ENCODE data around the gene KIF26B.

Gene KIF26B

DNA sequence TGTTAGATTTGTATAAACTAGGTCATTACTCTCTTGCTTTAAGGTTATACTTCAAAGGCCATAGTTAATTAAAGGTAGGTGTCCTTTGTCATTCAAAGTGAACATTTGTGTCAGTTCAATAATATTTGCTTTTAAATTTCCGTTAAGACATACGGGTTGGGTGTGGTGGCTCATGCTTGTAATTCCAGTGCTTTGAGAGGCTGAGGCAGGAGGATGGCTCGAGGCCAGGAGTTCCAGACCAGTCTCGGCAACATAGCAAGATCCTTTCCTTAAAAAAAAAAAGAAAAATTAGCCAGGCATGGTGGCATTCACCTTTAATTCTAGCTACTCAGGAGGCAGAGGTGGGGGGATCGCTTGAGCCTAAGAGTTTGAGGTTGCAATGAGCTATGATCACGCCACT is 80.4 kb downstream of the KIF26B start:
- TF ChIP-seq, protein P1, sequence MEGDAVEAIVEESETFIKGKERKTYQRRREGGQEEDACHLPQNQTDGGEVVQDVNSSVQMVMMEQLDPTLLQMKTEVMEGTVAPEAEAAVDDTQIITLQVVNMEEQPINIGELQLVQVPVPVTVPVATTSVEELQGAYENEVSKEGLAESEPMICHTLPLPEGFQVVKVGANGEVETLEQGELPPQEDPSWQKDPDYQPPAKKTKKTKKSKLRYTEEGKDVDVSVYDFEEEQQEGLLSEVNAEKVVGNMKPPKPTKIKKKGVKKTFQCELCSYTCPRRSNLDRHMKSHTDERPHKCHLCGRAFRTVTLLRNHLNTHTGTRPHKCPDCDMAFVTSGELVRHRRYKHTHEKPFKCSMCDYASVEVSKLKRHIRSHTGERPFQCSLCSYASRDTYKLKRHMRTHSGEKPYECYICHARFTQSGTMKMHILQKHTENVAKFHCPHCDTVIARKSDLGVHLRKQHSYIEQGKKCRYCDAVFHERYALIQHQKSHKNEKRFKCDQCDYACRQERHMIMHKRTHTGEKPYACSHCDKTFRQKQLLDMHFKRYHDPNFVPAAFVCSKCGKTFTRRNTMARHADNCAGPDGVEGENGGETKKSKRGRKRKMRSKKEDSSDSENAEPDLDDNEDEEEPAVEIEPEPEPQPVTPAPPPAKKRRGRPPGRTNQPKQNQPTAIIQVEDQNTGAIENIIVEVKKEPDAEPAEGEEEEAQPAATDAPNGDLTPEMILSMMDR (IDR thresholded peaks at IDR 0.05), result no peak

DNA sequence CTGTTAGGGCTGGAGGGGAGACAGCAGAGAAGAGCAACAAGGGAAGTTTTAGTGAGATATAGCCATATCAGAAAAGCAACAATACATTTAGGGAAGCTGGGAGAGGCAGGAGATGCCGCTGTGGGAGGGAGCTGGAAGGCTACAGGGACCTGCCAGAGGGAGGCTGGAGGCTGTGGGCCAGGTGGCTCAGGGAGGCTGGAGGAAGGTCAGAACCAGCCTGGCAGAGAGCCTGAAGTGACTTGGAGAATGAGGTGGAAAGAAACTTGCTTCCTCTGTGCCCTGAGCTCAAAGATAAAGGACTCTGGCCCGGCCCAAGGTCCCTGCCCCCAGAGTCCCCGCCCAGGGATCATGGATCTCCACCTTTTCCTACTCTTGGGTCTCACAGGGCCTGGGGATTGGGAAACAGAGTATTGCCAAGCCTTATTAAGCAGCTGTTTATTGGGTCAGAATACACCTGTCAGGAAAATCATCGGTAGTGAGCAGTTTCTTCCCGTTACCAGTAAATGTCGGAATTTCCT is 85.9 kb downstream of the KIF26B start:
- TF ChIP-seq, protein P1 (IDR thresholded peaks at IDR 0.05), result no peak

- TF ChIP-seq, protein P1 (IDR thresholded peaks at IDR 0.05), result no peak
Measured at GRCh38 chr1:245241526-245242130, 86.8 kb downstream of the KIF26B start.

DNA sequence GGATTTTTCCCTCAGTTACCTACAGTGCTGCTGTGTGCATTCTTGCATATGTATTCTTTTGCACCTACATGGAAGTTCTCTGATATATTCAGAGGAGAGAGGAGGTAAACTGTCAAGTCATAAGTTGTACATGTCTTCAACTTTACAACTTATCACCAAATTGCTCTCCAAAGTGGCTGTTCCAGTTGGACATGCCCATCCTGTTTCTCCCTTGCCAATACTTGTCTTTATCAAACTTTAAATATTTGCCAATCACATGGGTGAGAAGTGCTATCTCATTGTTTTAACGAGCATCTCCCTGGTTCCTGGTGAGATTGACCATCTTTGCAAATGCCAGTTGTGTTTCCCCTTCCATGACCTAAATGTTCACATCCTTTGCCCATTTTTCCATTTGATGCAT is 88.2 kb downstream of the KIF26B start:
- TF ChIP-seq, protein P1 (IDR thresholded peaks at IDR 0.05), result no peak

- TF ChIP-seq, protein P1 (IDR thresholded peaks at IDR 0.05), result no peak
Measured at GRCh38 chr1:245245021-245245667, 90.4 kb downstream of the KIF26B start.

GRCh38 chr1:245246433-245246832 is 91.6 kb downstream of the KIF26B start:
- TF ChIP-seq, protein P1 (IDR thresholded peaks at IDR 0.05), result no peak

- TF ChIP-seq, protein P1 (IDR thresholded peaks at IDR 0.05), result no peak
Measured at GRCh38 chr1:245247356-245247755, 92.6 kb downstream of the KIF26B start.
